ENCODE results near the gene TALDO1.

GRCh38 chr11:725624-726202 is 21.6 kb upstream of the TALDO1 start:
- TF ChIP-seq CTCF (conservative IDR thresholded peaks at IDR 0.05; ENCODE audit: low read length) = no peak
- TF ChIP-seq EZH2phosphoT487 (IDR thresholded peaks at IDR 0.05; ENCODE audit: borderline replicate concordance) = no peak

Measured in Loucy (cell line).